ENCODE data around the gene TMEM86B.

DNA sequence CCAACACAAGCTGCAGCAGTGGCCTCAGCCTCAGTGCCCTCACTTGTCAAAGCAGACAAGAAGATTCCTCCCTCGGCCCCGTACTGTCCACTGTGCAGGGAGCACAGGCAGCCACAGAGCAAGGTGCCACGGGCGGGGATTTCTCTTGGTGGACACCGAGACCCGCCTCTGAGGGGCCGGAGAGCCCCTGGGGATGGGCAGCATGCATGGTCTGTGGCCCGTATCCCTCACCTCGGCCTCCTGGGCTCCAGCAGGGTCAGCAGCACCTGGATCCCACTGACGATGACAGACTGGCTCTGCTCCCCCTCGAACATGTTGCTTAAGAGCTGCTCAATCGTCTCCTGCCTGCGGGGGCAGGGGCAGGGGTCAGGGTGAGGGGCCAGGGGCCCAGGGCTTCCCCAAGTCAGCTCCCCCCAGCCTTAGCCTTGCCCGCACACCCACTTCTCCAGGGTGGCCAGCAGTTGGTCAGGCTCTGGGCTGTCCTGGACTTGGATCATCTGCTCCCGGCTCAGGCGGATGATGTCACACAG, 13.4 kb upstream of the TMEM86B start:
- TF ChIP-seq REST (IDR thresholded peaks at IDR 0.05; ENCODE audit: low read depth, low read length): no peak
- no peak for TF ChIP-seq CTCF (IDR thresholded peaks at IDR 0.05)
- TF ChIP-seq MEF2A (IDR thresholded peaks at IDR 0.05; ENCODE audit: borderline replicate concordance, low read depth): no peak
- TF ChIP-seq, protein P1, sequence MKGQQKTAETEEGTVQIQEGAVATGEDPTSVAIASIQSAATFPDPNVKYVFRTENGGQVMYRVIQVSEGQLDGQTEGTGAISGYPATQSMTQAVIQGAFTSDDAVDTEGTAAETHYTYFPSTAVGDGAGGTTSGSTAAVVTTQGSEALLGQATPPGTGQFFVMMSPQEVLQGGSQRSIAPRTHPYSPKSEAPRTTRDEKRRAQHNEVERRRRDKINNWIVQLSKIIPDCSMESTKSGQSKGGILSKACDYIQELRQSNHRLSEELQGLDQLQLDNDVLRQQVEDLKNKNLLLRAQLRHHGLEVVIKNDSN (IDR thresholded peaks at IDR 0.05; ENCODE audit: borderline replicate concordance, low read depth): no peak
